Activated T-helper 17 cell treated with anti-CD3 and anti-CD28 coated beads, Interleukin-2, amount 50 U/mL, for 72 hours (primary cell): ENCODE results near the gene PARVA. TPM values are rescaled to one million over a fixed set of nuclear protein-coding genes. Genes with fewer than 3 reads are reported as not detected.

ENCODE experiments used
- ATAC-seq: fragments of 150-1000 bp; cut with Tn5 transposase; replicated peaks from 2 replicates; pipeline ENCODE4 v1.10.0; 2021; ENCODE audit warnings: mild to moderate bottlenecking, moderate library complexity
- H3K27ac Mint-ChIP-seq: one replicate; pipeline ENCODE4 v1.8.0; 2022; ENCODE audit warnings: mixed read lengths
- H3K27me3 Mint-ChIP-seq: one replicate; pipeline ENCODE4 v1.8.0; 2022; ENCODE audit warnings: mixed read lengths
- H3K36me3 Mint-ChIP-seq: one replicate; pipeline ENCODE4 v1.8.0; 2022; ENCODE audit warnings: low read depth, mild to moderate bottlenecking, mixed read lengths
- H3K4me1 Mint-ChIP-seq: one replicate; pipeline ENCODE4 v1.8.0; 2022; ENCODE audit warnings: mixed read lengths
- H3K4me3 Mint-ChIP-seq: one replicate; pipeline ENCODE4 v1.8.0; 2022; ENCODE audit warnings: mild to moderate bottlenecking, mixed read lengths
- H3K9me3 Mint-ChIP-seq: one replicate; pipeline ENCODE4 v1.8.0; 2022; ENCODE audit warnings: mixed read lengths
- total RNA-seq, 2 donors: library from RNA; stranded (reverse); gene quantifications; one replicate each; pipeline ENCODE4 v1.2.3, GENCODE V29; 2022

Gene PARVA
- total RNA-seq, 2 donors from 2014 or later, result 0.19 TPM; not detected in 1

GRCh38 chr11:12546660-12547059 lies 169.3 kb downstream of the PARVA start:
- no peak for ATAC-seq
- Mint-ChIP-seq H3K4me1 (no peaks in the 10 kb centered on the region), H3K4me3 (no peak overlapping the region), H3K36me3 (no peaks in the 10 kb centered on the region), H3K27me3 (peaks cover 17% of the 10 kb centered on the region), H3K27ac (no peak overlapping the region), H3K9me3 (no peaks in the 10 kb centered on the region)

DNA sequence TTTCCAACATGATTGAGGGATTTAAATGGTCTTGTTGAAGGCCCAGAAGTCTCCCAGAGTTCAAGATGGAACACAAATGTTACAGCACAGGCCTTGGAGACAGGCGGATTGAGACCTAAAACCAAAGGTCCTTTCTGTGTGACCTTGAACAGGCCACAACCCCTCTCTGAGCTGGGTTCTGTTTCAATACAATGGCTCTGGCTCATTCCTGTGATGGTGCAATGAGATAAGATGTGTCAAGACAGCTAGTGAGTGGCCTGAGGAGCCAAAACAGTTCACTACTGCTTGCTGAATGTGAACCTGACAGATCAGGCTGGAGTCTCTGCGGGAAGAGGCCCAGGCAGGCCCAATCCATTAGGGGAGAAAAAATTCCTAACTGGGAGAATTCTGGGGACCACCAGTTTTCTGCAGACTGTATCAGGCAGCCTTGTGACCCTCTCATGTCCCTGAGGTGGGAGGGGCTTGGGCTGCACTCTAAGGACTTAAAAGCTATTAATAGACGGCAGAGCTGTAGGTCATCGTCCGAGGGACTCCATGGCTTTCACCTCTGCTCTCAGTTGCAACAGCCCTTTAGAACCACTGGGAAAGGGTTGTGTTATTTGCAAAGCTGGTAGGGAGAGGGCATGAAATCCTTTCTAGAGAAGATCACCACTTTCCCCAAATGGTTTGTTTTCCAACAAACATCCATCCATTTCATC lies 170.7 kb downstream of the PARVA start:
- Mint-ChIP-seq H3K27me3 (peaks cover 17% of the 10 kb centered on the region), H3K4me3 (no peak overlapping the region), H3K27ac (no peak overlapping the region), H3K4me1 (no peaks in the 10 kb centered on the region), H3K9me3 (no peaks in the 10 kb centered on the region), H3K36me3 (no peaks in the 10 kb centered on the region)
- ATAC-seq, result no peak

GRCh38 chr11:12552692-12553091 lies 175.3 kb downstream of the PARVA start:
- Mint-ChIP-seq H3K27me3 (peaks cover 29% of the 10 kb centered on the region), H3K27ac (no peak overlapping the region), H3K9me3 (peaks cover 3% of the 10 kb centered on the region), H3K4me3 (no peak overlapping the region), H3K4me1 (no peaks in the 10 kb centered on the region), H3K36me3 (no peaks in the 10 kb centered on the region)
- no peak for ATAC-seq

DNA sequence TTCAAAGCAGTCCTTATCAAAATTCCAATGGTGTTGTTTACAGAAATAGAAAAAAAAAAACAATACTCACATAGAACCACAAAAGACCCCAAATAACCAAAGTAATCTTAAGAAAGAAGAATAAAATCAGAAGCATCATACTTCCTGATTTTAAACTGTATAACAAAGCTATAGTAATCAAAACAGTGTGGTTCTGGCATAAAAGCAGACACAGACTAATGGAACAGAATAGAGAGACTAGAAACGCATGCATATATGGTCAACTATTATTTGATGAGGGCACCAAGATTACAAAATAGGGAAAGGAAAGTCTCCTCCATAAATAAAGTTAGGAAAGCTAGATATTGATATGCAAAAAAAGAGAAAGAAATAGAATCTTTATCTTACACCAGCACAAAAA lies 176.8 kb downstream of the PARVA start:
- H3K27me3 Mint-ChIP-seq, result peaks cover 24% of the 10 kb centered on the region
- no peak for ATAC-seq
- H3K4me3 Mint-ChIP-seq, result no peak overlapping the region
- H3K9me3 Mint-ChIP-seq, result peaks cover 3% of the 10 kb centered on the region
- no peaks in the 10 kb centered on the region for H3K36me3 Mint-ChIP-seq
- no peak overlapping the region for H3K27ac Mint-ChIP-seq
- H3K4me1 Mint-ChIP-seq, result no peaks in the 10 kb centered on the region

- peaks cover 27% of the 10 kb centered on the region for H3K27me3 Mint-ChIP-seq
- no peaks in the 10 kb centered on the region for H3K4me1 Mint-ChIP-seq
- H3K9me3 Mint-ChIP-seq, result peaks cover 3% of the 10 kb centered on the region
These were observed 178.8 kb downstream of the PARVA start for GRCh38 chr11:12556155-12556554.

DNA sequence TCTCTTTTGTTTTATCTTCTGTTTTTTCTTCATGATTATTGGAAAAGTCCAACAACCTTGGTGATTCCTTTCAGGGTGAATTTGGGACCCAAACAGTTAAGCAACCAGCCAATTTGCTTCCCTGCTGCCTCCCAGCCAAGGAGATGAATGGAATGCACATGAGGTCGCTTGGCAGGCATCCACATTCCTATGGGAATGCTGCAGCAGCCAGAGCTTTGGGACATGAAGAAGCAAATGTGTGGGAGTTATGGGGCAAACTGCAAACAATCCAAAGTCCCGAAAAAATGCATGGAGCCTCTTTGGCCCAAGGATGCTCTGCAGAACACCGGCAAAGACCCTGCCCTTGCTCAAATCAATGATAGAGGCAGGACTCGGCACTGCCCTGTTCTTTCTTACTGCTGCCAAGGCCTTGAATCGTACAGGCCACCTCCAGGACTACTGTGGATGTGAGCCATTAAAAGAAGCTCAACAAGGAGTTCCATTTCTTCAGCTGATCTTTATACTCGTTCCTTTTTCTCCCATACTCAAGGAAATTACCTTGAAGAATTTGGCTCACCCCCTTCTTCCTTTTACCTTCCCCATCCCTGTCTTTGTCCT lies 179.5 kb downstream of the PARVA start:
- Mint-ChIP-seq H3K27ac (no peak overlapping the region), H3K27me3 (peaks cover 27% of the 10 kb centered on the region), H3K9me3 (peaks cover 3% of the 10 kb centered on the region), H3K4me1 (no peaks in the 10 kb centered on the region), H3K4me3 (no peak overlapping the region), H3K36me3 (no peaks in the 10 kb centered on the region)
- ATAC-seq, result no peak

More at GRCh38 chr11:12556155-12556554, 178.8 kb downstream of the PARVA start:
- H3K27ac Mint-ChIP-seq, result no peak overlapping the region
- H3K36me3 Mint-ChIP-seq, result no peaks in the 10 kb centered on the region
- no peak for ATAC-seq
- H3K4me3 Mint-ChIP-seq, result no peak overlapping the region

GRCh38 chr11:12559011-12559410 lies 181.6 kb downstream of the PARVA start:
- H3K9me3 Mint-ChIP-seq, result peaks cover 1% of the 10 kb centered on the region
- ATAC-seq, result no peak
- H3K27ac Mint-ChIP-seq, result no peak overlapping the region
- peaks cover 22% of the 10 kb centered on the region for H3K27me3 Mint-ChIP-seq
- no peak overlapping the region for H3K4me3 Mint-ChIP-seq
- H3K4me1 Mint-ChIP-seq, result no peaks in the 10 kb centered on the region
- no peaks in the 10 kb centered on the region for H3K36me3 Mint-ChIP-seq

DNA sequence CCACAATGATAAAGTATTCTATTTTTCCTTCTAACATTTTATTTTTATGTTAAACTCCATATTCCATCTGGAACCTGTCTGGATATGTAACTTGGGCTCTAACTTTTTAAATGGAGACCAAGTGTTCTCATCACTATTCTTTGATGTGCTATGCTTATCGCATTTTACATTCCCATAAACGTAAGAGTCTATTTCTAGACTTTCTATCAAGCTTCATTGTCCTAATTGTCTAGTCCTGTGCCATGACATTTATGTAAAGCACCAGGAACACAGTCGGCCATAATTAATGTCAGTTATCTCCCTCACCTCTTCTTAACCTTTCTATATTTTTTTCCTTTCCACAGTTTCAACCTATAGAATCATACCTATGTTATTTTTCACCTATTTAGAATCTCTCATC lies 183.0 kb downstream of the PARVA start:
- Mint-ChIP-seq H3K4me1 (no peaks in the 10 kb centered on the region), H3K36me3 (no peaks in the 10 kb centered on the region), H3K4me3 (no peak overlapping the region), H3K27me3 (peaks cover 14% of the 10 kb centered on the region), H3K27ac (no peak overlapping the region), H3K9me3 (no peaks in the 10 kb centered on the region)
- no peak for ATAC-seq

- peaks cover 15% of the 10 kb centered on the region for H3K27me3 Mint-ChIP-seq
- H3K36me3 Mint-ChIP-seq, result no peaks in the 10 kb centered on the region
- H3K4me1 Mint-ChIP-seq, result no peaks in the 10 kb centered on the region
- H3K9me3 Mint-ChIP-seq, result no peaks in the 10 kb centered on the region
- no peak overlapping the region for H3K27ac Mint-ChIP-seq
- H3K4me3 Mint-ChIP-seq, result no peak overlapping the region
- ATAC-seq, result no peak
These were observed 183.5 kb downstream of the PARVA start for GRCh38 chr11:12560861-12561260.

- no peak overlapping the region for H3K27ac Mint-ChIP-seq
- H3K27me3 Mint-ChIP-seq, result peaks cover 27% of the 10 kb centered on the region
- no peak overlapping the region for H3K4me3 Mint-ChIP-seq
- H3K36me3 Mint-ChIP-seq, result no peaks in the 10 kb centered on the region
- H3K4me1 Mint-ChIP-seq, result no peaks in the 10 kb centered on the region
- H3K9me3 Mint-ChIP-seq, result no peaks in the 10 kb centered on the region
- no peak for ATAC-seq
These were observed 186.6 kb downstream of the PARVA start for GRCh38 chr11:12564012-12564411.

GRCh38 chr11:12565406-12565805 lies 188.0 kb downstream of the PARVA start:
- H3K27me3 Mint-ChIP-seq, result peaks cover 32% of the 10 kb centered on the region
- H3K27ac Mint-ChIP-seq, result no peak overlapping the region
- H3K4me3 Mint-ChIP-seq, result no peak overlapping the region
- H3K9me3 Mint-ChIP-seq, result no peaks in the 10 kb centered on the region
- H3K4me1 Mint-ChIP-seq, result no peaks in the 10 kb centered on the region
- no peak for ATAC-seq
- H3K36me3 Mint-ChIP-seq, result no peaks in the 10 kb centered on the region

- H3K27ac Mint-ChIP-seq, result no peak overlapping the region
- H3K36me3 Mint-ChIP-seq, result no peaks in the 10 kb centered on the region
- H3K4me1 Mint-ChIP-seq, result no peaks in the 10 kb centered on the region
- H3K4me3 Mint-ChIP-seq, result no peak overlapping the region
- no peaks in the 10 kb centered on the region for H3K9me3 Mint-ChIP-seq
- no peak for ATAC-seq
- H3K27me3 Mint-ChIP-seq, result peaks cover 42% of the 10 kb centered on the region
These were observed 190.5 kb downstream of the PARVA start for GRCh38 chr11:12567746-12568460.

GRCh38 chr11:12569499-12570425 lies 192.4 kb downstream of the PARVA start:
- Mint-ChIP-seq H3K9me3 (no peaks in the 10 kb centered on the region), H3K27me3 (peaks cover 44% of the 10 kb centered on the region), H3K27ac (no peak overlapping the region), H3K4me1 (no peaks in the 10 kb centered on the region), H3K4me3 (no peak overlapping the region), H3K36me3 (no peaks in the 10 kb centered on the region)
- no peak for ATAC-seq
